GM21367 (cell line): Measurements from ENCODE around the gene COX4I2.
"Not testable (repeated sequence)": the region's sequence is repeated elsewhere in the genome, so short reads cannot be mapped to it uniquely, and the experiment has no call there.

Source experiments
- ATAC-seq: cut with Tn5 transposase; IDR thresholded peaks from one replicate; pipeline ENCODE4 v1.9.1; 2021; ENCODE audit not compliant: unreplicated experiment

COX4I2 gene

DNA sequence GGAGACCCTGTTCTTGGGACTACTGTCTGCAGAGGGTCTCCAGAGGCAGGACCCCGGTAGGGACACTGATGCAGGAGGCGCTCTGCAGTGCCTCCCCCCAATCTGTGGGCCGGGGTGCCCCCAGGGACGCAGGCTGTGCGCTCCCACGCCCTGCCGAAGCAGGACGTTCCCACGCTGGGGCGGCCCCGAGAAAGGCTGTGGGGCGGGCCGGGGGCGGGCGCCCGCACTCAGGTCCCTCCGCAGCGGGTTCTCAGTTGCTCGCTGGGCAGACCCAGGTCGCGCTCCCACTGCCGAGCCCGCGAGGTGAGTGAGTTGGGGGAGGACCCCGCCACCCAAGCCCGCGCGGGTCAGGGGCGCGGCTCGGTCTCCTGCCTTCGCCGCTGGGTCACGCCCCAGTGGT is at the start of gene COX4I2:
TSS of gene COX4I2 (plus strand) at position 253 of the 400 bp plus-strand sequence. CDS start 1,106 bp downstream, outside the sequence.
- no peak for ATAC-seq

DNA sequence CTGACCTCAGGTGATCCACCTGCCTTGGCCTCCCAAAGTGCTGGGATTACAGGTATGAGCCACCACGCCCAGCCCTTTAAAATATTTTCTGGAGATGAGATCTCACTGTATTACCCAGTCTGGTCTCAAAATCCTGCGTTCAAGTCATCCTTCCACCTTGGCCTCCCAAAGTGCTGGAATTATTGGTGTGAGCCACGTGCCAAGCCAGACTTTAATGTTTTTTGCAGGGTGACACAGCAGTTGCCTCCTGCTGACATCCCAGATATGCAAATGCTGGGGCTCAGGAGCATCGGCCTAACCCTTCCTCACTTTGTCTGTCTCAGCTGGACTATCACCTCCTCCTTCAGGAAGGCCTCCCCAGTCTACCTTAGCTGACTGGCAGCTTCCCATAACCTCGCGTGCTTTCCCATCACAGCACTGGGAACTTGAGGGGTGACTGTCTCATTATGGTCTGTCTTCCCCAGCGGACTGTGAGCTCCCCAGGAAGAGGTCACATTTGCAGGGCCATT is 46.9 kb upstream of the COX4I2 start:
- no peak for ATAC-seq

DNA sequence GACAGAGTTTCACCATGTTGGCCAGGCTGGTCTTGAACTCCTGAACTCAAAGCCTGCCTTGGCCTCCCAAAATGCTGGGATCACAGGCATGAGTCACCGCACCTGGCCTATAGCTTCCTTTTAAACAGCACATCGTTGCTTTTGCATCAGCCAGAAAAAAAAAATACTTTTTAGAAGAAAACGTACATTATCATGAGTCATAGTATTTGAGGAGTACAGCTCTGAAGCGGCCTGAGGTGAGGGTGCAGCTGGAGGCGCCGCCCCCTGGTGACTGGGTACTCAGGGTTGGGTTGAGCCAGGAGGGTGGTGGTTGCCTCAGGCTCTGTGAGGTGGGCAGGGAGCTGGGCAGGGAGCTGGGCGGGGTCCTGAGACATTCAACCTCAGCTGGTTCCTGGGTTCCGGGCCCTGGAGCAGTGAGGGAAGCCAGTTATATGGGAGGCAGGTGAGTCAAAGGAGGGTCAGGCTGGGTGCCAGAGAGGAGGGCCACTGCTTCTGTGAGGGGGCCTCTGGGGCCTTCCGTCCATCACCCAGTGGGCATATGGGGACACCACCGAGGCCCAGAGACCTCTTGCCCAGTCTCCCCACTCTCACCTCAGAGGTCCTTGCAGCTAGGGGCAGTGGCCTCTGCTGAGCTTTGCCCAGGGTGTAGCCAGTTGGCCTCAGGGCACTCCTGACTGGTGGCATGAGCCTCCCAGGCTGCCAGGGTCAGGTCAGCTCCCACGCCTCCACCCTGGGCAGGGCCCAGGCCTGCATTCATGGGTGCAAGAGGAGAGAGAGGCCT is 44.3 kb upstream of the COX4I2 start:
- no peak for ATAC-seq

DNA sequence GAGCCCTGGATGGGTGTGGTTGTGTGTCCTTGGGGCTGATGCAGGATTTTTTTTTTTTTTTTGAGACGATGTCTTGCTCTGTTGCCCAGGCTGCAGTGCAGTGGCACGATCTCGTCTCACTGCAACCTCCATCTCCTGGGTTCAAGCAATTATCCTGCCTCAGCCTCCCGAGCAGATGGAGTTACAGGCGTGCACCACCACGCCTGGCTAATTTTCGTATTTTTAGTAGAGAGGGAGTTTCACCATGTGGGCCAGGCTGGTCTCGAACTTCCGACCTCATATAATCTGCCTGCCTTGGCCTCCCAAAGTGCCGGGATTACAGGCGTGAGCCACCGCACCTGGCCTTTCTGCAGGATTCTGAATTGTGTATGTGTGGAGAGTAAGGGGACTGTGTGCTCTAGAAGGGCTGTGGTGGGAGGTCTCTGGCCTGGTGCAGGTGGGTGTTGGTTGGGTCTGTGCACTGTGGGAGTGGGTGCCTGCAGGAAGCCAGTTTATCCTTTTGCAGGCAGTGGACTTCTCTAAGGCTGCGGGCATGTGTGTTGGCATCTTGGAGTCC is 43.6 kb upstream of the COX4I2 start:
- ATAC-seq: no peak

DNA sequence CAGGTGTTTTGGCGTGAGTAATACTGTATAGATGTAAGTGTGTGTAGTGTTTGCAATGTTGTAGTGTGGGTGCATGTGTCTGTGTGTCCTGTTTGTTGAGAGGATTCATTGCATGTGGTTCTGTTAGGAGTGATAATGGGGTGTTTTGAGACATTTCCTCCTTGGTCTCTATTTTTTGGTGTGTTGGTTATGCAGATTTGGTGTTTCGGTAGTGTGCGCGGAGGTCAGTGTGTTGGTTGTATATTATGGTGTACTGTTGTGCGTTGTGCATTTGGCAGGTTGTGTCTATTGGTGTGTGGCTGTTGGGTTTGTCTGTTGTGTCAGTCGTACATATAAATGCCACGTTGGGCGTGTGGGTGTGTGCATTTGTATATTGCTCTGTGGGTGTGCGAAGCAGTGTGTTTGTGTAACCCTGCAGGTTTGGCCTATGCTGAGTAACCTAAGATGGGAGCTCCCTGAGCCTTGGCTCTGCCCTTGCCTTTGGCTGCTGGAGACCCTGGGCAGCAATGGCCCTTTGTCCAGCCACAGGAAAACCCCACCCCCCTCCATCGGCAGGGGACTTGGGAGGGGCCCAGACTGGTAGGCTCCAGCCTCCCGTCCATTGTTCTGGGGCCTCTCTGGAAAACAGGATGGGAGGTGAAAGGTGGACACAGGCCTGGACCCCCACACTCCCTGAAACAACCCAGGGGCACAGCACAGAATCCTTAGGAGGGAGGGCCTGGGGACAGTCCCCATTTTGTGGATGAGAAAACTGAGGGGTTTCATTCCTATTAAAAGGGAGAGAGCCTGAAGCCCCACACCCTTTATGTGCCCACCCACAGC is 42.9 kb upstream of the COX4I2 start:
- no peak for ATAC-seq

DNA sequence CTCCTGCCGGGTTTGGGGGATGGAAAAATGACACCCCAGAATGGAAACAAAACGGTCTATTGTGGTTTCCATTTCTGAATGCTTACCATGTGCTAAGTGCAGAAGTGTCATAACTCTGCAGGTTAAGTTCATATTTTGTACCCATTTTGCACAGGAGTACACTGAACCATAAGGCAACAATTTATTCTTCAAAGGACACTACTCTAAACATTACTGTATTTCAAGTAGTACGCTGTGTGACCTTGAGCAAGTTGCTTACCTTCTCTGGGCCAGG is 42.4 kb upstream of the COX4I2 start:
- ATAC-seq: no peak

DNA sequence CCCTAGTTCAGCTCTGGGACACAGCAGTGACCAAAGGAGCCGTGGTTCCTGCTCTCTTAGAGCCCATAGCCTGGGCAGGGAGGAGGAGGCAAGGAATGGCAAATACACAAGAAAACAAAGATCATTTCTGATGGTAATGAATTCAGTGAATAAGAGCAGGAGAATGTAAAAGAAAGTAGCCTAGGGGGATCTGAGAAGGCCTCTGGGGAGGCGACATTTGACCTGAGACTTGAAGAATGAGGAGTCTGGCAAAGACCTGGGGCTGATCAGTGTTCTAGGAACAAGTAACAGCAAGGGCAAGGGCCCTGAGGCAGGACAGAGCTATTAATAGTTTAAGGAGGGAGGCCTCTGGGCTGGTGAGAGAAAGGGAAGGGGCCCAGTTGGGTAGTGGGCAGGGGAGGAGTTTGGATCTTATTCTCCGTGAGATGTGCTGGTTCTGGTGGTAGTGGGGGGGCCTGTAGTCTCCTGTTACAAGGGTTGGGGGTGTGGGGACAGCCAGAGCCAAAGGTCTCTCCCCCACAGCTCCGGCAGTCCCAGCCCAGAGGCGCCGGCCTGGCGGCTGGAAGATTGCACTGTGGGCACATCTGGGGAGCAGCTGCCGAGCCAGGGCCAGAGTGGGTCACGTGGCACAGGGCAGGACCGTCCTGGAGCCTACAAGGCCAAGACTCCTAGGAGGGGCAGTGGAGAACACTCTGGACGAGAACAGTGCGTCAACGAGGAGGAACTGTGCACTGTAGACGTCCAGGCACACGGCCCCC is 41.9 kb upstream of the COX4I2 start:
- no peak for ATAC-seq

DNA sequence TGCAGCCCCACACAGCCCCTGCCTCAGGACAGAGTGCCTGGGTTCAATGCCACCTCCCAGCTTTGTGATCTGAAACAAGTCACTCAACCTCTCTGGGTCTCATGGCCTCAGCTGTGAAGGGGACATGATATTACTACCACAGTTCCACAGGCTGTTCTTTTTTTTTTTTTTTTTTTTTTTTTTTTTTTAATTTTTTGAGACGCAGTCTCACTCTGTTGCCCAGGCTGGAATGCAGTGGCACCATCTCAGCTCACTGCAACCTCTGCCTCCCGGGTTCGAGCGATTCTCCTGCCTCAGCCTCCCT is 41.3 kb upstream of the COX4I2 start:
- ATAC-seq: not testable (repeated sequence)

DNA sequence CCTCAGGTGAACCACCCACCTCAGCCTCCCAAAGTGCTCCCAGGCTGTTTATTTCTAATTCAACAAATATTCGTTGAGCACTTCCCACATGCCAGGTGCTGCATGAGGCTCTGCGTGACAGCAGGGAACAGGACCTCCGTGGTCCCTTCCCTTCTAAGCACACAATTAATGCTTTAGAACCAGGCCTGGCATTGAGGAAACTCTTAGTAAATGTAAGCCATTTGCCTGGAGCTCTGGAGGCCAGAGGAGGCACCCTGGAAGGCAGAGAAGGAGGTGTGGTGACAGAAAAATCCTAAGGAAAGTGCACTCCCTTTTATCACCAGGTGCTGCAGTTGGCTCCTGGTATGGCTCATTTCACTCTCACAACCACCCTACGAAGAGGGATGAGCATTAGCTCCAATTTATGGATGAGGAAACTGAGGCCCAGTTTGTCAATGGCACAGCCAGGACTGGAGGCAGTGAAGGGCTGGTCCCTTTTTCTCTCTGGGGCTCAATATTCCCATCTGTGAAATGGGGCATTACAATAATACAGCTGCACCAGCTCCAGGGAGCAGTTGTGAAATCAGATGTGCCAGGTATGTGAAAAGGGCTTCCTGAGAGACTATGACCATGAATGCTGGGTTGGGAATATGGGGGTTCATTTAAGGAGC is 40.8 kb upstream of the COX4I2 start:
- ATAC-seq: no peak

DNA sequence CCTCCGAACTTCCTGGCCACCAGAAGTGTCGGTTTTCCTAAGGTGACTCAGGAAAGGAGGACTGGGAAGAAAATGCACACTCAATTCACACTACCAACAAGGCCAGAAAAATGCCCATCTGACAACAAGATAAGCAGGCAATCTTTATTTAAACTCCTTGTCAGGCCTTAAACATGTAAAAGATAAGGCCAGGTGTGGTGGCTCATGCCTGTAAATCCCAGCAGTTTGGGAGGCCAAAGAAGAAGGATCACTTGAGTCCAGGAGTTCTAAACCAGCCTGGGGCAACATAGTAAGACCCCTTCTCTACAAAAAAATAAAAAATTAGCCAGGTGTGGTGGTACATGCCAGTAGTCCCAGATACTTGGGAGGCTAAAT is 40.2 kb upstream of the COX4I2 start:
- no peak for ATAC-seq

DNA sequence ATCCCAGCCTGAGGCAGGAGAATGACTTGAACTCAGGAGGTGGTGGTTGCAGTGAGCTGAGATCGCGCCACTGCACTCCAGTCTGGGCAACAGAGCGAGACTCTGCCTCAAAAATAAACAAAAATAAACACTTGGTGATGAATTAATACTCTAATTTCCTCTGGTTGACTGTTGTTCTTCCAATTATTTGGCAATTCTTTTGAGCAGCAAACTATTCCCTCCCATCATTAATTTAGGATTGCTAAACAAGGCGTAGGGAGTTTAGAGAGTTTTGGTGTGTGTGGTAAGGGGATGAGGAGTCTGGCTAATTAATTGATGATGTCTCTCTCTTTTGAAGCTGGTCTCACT is 35.3 kb upstream of the COX4I2 start:
- no peak for ATAC-seq

DNA sequence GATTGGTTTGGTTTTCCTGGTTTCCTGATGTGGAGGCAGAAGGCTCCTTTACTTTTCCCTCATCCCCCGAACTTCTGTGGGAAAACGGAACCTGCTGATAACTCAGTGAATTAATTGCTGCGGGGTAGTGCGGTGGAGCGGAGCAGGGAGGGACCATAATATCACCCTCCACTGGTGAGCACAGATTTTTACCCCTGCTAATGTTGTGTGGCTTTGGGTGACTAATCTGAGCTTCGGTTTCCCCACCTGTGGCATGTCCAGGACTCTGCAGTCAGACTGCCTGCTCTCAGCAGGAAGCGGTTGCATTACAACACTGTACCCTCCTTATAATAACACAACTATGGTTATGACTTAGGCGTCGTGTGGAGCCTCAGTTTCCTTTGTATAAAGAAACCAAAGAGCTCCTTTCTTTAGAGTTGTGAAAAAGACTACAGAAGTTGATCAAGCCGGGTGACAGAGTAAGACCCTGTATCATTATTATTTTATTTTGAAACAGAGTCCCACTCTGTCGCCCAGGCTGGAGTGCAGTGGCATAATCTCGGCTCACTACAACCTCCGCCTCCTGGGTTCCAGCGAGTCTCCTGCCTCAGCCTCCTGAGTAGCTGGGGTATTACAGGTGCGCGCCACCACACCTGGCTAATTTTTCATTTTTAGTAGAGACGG is 34.8 kb upstream of the COX4I2 start:
- peak; percentile 58 for ATAC-seq

DNA sequence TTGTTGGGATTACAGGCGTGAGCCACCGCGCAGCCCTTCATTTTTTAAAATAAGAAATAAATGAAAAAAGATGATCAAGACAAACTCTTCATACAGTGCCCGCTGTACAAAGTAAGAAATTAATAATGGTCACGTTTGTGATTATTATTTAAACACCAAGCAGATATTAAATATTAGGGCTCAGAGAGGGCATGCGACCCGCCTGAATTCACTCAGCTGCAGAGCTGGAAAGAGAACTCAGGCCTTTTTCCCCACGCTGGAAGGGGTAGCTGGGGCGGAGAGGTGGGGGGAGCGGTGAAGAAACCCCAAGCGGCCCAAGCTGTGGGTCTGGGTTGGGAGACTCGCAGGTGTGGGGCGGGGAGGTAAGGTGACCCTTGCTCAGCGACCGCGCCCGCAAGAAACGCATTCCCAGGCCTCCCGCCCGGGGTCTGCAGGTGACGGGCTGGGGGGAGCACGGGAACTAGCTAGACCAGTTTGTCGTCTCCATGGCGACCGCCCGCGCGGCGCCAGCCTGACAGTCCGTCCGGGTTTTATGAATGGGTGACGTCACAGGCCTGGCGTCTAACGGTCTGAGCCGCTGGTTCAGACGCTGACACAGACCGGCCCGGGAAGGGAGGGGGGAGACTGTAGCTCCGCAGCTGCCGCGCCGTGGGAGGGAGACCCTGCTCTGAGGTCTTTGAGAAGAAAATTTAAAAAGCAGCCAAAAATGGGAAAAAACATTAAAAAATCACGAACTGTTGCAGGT is 33.7 kb upstream of the COX4I2 start:
- peak; percentile 46 for ATAC-seq

DNA sequence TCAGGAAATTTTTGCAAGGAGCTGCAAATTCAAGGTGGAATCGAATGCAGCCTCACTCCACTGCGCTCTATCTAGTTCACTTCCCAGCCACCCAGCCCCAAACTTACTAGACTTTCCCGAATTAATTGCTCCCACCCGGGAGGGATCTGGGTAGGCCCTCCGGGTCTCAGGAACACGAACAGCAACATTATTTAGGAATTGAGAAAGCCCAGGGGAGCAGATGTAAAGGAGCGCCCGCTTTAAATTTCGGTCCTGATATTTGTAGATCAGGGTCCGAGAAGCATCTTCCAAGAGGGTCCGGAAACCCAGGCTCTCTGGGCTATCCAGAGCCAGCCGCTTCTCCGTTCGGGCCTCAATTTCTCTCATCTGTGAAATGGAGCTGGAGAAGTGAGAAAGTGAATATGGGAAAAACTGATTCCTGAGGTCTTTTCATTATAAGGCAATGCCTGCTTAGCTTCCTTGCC is 33.1 kb upstream of the COX4I2 start:
- ATAC-seq: no peak

DNA sequence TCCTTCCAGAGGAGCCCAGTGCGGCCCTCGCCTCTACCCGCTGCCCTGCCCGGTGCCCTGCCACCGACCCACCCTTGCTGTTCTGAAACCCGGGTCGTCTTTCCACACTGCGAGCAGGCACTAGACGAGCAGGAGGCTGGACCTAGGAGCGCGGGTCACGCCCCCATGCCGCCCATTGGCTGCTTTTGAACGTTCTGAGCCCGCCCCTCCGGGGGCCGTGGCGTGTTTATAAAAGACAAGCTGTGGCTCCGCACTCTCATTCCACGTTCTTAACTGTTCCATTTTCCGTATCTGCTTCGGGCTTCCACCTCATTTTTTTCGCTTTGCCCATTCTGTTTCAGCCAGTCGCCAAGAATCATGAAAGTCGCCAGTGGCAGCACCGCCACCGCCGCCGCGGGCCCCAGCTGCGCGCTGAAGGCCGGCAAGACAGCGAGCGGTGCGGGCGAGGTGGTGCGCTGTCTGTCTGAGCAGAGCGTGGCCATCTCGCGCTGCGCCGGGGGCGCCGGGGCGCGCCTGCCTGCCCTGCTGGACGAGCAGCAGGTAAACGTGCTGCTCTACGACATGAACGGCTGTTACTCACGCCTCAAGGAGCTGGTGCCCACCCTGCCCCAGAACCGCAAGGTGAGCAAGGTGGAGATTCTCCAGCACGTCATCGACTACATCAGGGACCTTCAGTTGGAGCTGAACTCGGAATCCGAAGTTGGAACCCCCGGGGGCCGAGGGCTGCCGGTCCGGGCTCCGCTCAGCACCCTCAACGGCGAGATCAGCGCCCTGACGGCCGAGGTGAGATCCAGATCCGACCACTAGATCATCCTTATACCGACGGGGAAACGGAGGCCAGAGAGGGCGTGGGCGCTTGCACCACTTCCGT is 32.4 kb upstream of the COX4I2 start, which contains the start of gene ID1:
TSS of gene ID1 (plus strand) at position 259 of the 871 bp plus-strand sequence. CDS start at position 358, 99 bp downstream.
- ATAC-seq: peak; percentile 86

DNA sequence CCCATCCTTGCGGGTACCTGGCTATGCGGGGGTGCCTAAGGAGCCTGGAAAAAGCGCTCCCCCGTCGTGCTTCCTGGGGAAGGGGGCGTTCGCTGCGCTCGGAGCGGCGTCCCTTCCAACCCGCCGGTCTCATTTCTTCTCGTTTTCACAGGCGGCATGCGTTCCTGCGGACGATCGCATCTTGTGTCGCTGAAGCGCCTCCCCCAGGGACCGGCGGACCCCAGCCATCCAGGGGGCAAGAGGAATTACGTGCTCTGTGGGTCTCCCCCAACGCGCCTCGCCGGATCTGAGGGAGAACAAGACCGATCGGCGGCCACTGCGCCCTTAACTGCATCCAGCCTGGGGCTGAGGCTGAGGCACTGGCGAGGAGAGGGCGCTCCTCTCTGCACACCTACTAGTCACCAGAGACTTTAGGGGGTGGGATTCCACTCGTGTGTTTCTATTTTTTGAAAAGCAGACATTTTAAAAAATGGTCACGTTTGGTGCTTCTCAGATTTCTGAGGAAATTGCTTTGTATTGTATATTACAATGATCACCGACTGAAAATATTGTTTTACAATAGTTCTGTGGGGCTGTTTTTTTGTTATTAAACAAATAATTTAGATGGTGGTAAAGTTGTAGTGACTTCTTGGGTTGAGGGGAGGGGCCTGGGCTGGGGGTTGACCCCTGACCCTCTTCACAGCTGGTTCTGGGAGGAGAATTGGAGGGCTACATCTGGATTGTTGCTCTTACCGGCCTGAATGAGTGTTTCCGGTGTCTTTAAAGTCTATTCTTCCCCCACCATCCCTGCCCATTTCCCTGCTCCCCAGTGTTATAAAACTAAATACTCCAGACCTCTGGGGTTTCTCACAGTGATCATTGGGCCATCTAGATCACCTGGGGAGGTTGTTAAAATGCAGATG is 31.6 kb upstream of the COX4I2 start:
- ATAC-seq: no peak

DNA sequence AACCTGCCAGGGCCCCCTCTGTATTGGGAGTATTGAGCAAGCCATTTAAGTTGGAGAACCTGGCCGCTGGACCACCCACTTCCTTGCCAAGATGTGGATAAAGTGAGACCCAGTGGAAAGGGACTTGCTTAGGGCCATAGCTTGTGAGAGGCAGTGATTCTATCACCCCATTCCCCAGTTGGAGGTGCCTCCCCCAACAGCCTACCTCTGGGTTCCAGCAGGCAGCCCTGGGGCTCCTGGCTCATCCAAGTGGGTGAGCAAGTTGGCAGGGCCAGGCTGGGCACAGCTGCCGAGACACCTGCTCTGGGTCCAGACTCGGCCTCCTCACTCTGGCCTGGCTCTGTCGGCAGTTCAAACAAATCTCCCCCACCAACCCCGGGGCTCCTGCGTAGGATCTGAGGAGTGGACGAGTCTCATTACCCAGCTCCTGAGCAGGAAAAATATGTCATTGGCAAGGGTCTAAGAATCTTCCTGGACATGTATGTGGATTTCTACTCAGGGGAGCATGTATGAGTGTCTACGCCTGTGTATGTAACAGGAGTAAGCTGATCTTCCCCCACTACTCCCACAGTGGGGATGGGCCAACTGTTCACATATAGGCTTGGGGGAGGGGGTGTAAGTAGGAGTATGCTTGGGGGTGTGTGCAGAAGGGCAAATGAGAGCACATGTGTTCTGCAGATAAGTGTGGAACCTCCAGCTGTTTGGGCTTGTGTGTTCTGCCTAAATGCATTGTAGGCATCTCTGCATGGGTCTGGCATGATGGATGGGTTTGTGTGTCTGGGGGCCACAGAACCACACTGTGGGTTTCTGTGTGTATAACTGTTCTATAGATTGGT is 30.7 kb upstream of the COX4I2 start:
- ATAC-seq: no peak
